Ascending aorta (tissue), 2 donors: ENCODE results near the gene USP24. TPM values are rescaled to one million over a fixed set of nuclear protein-coding genes. Genes with fewer than 3 reads are reported as not detected.

Experiments
- DNase-seq, 2 donors: peaks; one replicate each; pipeline ENCODE4 v3.0.0-alpha.2; 2019; ENCODE audit warnings: low spot score in 2 of 2
- H3K27ac ChIP-seq, 2 donors: fragments of 200-600 bp; sonication (generic); one replicate each; pipeline ENCODE4 v1.5.1; 2016 to 2017; ENCODE audit warnings: mild to moderate bottlenecking in 1 of 2
- H3K27me3 ChIP-seq: fragments of 200-600 bp; sonication (generic); one replicate; pipeline ENCODE4 v1.5.1; 2017
- H3K36me3 ChIP-seq, 2 donors: fragments of 200-600 bp; sonication (generic); one replicate each; pipeline ENCODE4 v1.5.1; 2016
- H3K4me1 ChIP-seq, 2 donors: fragments of 200-600 bp; sonication (generic); one replicate each; pipeline ENCODE4 v1.5.1; 2016 to 2017; ENCODE audit warnings: mild to moderate bottlenecking in 1 of 2
- H3K4me3 ChIP-seq, 2 donors: fragments of 200-600 bp; sonication (generic); one replicate each; pipeline ENCODE4 v1.5.1; 2016 to 2017; ENCODE audit warnings: mild to moderate bottlenecking in 1 of 2
- H3K9me3 ChIP-seq, 2 donors: fragments of 200-600 bp; sonication (generic); one replicate each; pipeline ENCODE4 v1.5.1; 2016
- CTCF ChIP-seq, 3 experiments: fragments of 200-600 bp in 2 of 3; fragments of 450-650 bp in 1 of 3; sonication (generic) in 2 of 3; IDR thresholded peaks; one replicate each; pipeline ENCODE4 v1.5.1; 2016 to 2019; ENCODE audit warnings: antibody characterized with exemption in 3 of 3, mild to moderate bottlenecking in 1 of 3, moderate library complexity in 1 of 3
- intact Hi-C: fragments of 100-400 bp; cut with DNase I; formaldehyde crosslinking; loops from one replicate; pipeline ENCODE4 v1.15.1; 2023
- total RNA-seq: library from RNA; depleted of rRNA; stranded (reverse); fragments of >200 nt; gene quantifications from one replicate; pipeline ENCODE4 v1.1.0, GENCODE V29; 2016

The USP24 gene
- total RNA-seq, 1 donor from 2014 or later = 11.2 TPM

- Histone ChIP-seq H3K27ac (no peak overlapping the region), H3K36me3 (peaks cover 36 to 59% of the 10 kb centered on the region in 2 donors), H3K4me3 (no peak overlapping the region), H3K9me3 (no peaks in the 10 kb centered on the region), H3K4me1 (no peaks in the 10 kb centered on the region), H3K27me3 (no peaks in the 10 kb centered on the region)
- no peak for TF ChIP-seq CTCF (IDR thresholded peaks at IDR 0.05)
- intact Hi-C loops = no loop called here
- no peak for DNase-seq
Measured at GRCh38 chr1:55154616-55155015, 60.5 kb downstream of the USP24 start.

DNA sequence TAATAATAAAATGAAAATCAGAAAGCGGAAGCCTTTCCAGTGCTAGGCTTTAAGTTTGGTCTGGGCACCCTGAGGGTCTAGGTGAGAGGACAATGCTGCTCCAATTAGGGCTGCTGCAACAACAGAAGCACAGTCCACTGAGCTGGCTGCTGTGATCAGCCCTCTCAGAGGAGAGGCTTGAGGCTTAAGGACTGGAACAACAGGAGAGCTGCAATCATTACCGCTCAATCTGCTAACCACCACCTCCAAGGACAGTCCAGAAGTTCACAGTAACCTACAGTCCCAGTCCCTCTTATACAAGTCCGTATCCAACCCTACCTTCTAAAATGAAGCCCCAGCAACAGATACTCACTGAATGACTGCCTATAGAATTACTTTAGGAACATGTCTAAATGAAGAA, 62.1 kb downstream of the USP24 start:
- Histone ChIP-seq H3K36me3 (peaks cover 28 to 44% of the 10 kb centered on the region in 2 donors), H3K27ac (no peak overlapping the region), H3K27me3 (no peaks in the 10 kb centered on the region), H3K9me3 (no peaks in the 10 kb centered on the region), H3K4me3 (no peak overlapping the region), H3K4me1 (no peaks in the 10 kb centered on the region)
- no peak for DNase-seq
- TF ChIP-seq CTCF (IDR thresholded peaks at IDR 0.05) = no peak
- intact Hi-C loops = no loop called here

GRCh38 chr1:55150880-55151588, 64.1 kb downstream of the USP24 start:
- Histone ChIP-seq H3K36me3 (peaks cover 30 to 44% of the 10 kb centered on the region in 2 donors), H3K4me3 (no peak overlapping the region), H3K27me3 (no peaks in the 10 kb centered on the region), H3K9me3 (no peaks in the 10 kb centered on the region), H3K27ac (no peak overlapping the region), H3K4me1 (no peaks in the 10 kb centered on the region)
- no peak for TF ChIP-seq CTCF (IDR thresholded peaks at IDR 0.05)
- no peak for DNase-seq
- intact Hi-C loops = no loop called here

- intact Hi-C loops = no loop called here
- H3K36me3 ChIP-seq = peaks cover 19 to 49% of the 10 kb centered on the region in 2 donors
Measured at GRCh38 chr1:55148676-55149075, 66.5 kb downstream of the USP24 start.

GRCh38 chr1:55147524-55147923, 67.6 kb downstream of the USP24 start:
- Histone ChIP-seq H3K9me3 (no peaks in the 10 kb centered on the region), H3K27ac (no peak overlapping the region), H3K36me3 (peaks cover 16 to 46% of the 10 kb centered on the region in 2 donors), H3K4me3 (no peak overlapping the region), H3K27me3 (no peaks in the 10 kb centered on the region), H3K4me1 (no peaks in the 10 kb centered on the region)
- intact Hi-C loops = no loop called here
- no peak for DNase-seq
- no peak for TF ChIP-seq CTCF (IDR thresholded peaks at IDR 0.05)

More at GRCh38 chr1:55148676-55149075, 66.5 kb downstream of the USP24 start:
- no peaks in the 10 kb centered on the region for H3K4me1 ChIP-seq
- no peak overlapping the region for H3K27ac ChIP-seq
- TF ChIP-seq CTCF (IDR thresholded peaks at IDR 0.05) = no peak
- no peaks in the 10 kb centered on the region for H3K9me3 ChIP-seq
- H3K27me3 ChIP-seq = no peaks in the 10 kb centered on the region
- DNase-seq = no peak
- no peak overlapping the region for H3K4me3 ChIP-seq
